HG03521 (cell line): Measurements from ENCODE around the gene MAP3K4.

ENCODE experiments used
- ATAC-seq: cut with Tn5 transposase; IDR thresholded peaks from one replicate; pipeline ENCODE4 v1.9.1; 2021; ENCODE audit warnings: mild to moderate bottlenecking, moderate library complexity; ENCODE audit not compliant: unreplicated experiment

MAP3K4 gene

GRCh38 chr6:161163466-161164181 lies 172.1 kb downstream of the MAP3K4 start:
- no peak for ATAC-seq

DNA sequence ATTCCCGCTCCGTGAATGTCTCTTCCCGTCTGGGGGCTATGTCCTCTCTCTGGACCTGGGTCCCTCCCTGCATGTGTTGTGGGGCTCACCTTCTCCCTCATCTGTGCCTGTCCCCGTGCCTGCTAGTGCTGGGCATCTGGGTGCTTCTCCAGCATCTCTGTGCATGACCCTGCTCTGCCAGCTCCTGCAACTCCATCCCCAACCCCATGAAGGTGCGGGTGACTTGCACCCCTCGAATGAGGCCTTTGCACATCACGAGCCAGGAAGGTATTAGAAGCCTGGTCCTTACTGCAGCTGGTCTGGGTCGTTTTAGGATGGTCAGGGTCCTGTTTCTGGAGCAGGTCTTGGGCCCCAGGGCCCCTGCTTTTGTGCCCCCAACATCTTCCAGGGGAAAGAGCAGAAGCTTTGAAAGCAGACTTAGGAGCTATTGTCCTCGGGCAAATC lies 172.6 kb downstream of the MAP3K4 start:
- no peak for ATAC-seq

DNA sequence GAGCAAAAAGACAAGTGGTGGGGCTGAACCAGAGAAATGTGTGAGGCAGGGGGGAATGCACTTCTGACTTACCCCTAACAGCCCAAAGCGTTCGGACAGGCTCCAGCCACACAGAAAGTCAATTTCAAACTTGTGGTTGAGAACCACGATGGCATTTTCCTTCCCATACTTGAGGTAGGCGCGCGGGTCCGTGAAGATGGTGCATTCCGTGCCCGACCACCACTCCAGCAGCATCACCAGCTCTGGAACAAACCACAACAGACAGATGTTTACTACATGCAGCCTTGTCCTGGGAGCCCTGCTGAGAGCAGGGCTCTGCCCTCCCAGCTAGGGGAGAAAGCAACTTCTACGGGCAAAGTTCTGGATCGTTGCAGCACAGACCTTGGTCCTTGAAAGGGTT lies 174.6 kb downstream of the MAP3K4 start:
- no peak for ATAC-seq

- ATAC-seq = no peak
Measured at GRCh38 chr6:161166677-161167076, 175.1 kb downstream of the MAP3K4 start.
